Measurements from ENCODE around the gene F5.

The F5 gene

DNA sequence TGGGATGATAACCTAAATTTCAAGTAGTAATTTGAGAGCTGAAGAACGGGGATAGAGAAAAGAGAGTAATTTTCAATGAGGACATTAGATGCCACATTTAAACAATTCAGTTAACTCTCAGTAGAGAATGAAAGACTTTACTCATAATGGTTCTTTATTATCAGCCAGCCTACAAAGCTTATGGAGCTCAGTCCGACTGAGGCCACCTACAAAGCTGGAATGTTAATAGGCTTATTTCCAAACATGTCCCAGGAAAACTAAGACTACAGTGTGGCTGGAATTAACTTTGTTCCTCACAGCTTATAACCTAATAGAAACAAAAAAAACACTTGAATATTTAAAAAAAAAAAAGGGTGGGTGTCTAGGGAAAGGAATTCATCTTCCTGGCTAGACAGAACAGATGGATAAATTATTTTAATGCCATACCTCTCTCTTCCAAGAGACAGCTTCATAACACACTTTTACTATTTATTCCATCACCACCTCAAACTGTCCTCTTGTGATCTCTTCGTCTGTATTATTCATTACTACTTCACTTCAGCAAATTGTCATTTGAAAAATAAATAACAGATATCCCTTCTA, 110.4 kb downstream of the F5 start:
- no peak for DNase-seq

DNA sequence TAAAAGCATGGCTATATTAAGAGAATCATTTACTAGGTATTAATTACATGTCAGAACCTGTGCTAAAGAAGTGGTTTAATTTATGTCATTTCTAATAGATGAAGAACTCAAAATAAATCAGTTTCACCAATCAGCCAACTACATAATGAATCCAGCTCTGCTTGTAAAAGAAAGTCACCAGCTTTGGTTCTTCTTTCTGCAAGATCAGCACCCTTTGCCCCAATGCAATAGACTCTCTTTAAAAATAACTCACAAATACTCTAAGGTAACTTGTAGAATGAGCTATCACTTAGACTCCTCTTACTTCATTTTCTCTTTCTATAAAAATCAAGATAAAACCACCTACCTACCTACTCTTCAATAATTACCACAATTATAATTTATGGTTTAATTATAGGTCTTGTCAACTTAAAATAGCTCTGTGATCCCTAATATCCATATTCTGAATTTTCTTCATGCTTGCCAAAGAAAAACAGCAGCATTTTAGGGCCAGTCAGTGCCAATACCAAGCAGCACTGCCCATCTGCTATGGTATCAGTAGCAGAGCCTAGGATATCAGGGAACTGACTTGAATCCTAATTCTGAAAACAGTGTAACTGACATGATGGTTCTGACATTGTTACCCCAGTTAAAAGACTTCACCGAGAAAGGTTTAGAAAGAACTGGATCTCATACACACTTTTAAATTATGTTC, 111.8 kb downstream of the F5 start:
- no peak for DNase-seq

DNA sequence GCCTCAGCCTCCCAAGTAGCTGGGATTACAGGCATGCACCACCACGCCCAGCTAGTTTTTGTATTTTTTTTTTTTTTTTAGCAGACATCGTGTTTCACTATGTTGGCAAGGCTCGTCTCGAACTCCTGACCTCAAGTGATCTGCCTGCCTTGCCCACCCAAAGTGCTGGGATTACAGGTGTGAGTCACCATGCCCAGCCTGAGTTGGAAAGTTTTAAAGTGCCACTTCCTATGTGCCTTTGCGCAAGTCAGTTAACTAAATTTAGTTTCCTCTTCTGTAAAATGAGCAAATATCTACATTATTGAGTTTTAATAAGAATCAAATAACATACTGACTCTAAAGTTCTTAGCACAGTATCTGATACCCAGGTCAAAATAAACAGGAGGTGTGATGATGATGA, 112.9 kb downstream of the F5 start:
- DNase-seq: no peak

DNA sequence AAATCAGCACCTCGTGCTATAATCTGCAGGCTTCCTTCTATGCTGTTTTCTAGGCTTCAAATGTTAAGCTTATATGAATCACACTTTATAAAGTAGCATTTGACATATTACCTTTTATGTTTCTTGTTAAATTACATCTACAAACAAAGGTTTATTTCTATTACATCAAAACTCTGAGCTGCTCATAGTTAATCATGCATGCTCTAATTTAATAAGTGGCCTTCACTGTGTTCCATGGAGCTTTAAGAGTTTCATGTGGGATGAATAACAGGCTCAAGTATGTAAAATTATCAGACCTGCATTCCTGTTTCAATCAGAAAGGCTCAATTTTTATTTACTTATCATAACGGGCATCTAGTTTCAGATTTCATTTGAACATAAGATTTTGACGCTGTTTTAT, 113.5 kb downstream of the F5 start:
- no peak for DNase-seq

DNA sequence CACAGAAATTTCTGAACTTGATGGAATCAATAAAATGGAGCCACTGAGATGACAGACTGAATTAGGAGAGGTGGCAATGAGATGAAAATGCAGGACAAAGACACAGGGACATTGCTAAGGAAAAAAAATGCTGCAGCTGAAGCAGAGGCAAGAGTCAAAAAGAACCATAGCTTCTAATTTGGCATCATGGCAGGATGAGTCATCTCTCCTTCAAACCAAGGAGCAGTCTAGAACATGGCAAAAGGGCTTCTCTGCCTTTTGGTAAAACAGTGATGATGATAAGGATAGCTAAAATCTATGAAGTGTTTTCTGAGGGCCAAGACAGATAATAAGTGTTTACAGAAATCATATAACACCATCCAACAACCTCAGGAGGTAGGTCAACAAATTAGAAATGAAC, 117.3 kb downstream of the F5 start:
- DNase-seq: no peak

DNA sequence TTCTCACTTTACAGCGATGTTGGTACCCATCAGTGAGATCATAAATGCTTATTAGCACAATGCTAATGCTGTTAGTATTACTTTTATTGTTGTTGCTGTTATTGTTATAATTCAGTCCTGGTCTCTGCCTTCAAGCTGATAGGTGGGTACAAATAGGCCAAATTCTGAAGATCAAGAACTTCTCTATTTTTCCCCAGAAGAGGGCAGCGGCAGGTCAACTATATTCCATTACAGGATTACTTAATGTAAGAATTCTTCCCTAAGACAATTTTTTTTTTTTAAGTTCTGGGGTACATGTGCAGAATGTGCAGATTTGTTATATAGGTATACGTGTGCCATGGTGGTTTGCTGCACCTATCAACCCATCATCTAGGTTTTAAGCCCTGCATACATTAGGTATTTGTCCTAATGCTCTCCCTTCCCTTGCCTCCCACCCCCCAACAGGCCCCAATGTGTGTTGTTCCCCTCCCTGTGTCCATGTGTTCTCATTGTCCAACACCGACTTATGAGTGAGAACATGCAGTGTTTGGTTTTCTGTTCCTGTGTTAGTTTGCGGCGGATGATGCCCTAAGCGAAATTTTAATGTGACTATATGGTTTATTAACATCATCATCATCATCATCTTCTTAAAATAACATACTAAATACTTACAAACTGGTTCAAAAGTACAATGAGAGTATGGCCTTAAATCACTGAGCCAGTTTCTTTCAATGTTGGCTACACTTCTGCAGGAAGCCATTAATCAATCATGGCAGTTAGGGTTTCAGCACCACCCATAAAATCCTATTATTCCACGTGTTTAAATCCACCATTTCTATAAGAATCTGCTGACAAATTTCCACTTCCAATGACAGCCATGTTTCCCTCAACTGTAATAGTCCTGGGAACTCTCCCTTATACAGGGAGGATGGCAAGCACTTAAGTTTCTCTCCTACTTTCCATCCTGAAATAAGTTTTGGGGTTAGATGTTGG, 119.7 kb downstream of the F5 start:
- no peak for DNase-seq

DNA sequence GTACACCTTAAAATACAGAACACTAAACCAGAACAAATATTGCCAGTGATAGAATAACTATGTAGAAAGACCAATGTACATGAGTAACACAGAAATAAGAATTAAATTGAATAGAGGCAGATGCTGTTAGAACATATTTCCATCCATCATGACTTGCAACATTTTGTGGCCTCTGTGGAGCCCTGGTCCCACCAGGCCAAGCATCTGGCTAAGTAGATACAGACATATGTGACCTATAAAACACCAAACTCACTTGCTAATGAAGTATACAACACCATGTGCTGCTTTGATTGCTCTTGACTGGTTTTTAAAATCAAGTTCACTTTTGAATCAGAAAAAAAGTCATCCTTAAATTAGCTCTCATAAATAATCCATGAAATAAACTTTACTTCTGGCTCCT, 121.0 kb downstream of the F5 start:
- no peak for DNase-seq

All from right kidney (tissue), 1 donor.